ENCODE measurements around the gene RNASET2. TPM values are rescaled to one million over a fixed set of nuclear protein-coding genes. Genes with fewer than 3 reads are reported as not detected.

RNASET2 gene
- total and polyA plus RNA-seq, 2 of the 13 experiments (the other 11 are each of a cell fraction or from before 2014, with no cell fraction given), result 44.6 to 597 TPM

GRCh38 chr6:166998256-166999144 is 42.1 kb upstream of the RNASET2 start (continued):
- TF ChIP-seq ZHX2 (IDR thresholded peaks at IDR 0.05; ENCODE audit: low read depth) (no peak), ZHX2 (CRISPR knock-in tag; IDR thresholded peaks at IDR 0.05; ENCODE audit: borderline replicate concordance) (no peak), ELF3 (CRISPR knock-in tag; IDR thresholded peaks at IDR 0.05) (no peak), ZFP82 (CRISPR knock-in tag; IDR thresholded peaks at IDR 0.05; ENCODE audit: borderline replicate concordance) (0 out of 2 replicates have a peak, but pooled peaks have one; percentile 63), PCBP2 (optimal IDR thresholded peaks at IDR 0.05; ENCODE audit: low read depth, low read length, poor library complexity, severe bottlenecking) (no peak), FOXK1 (CRISPR knock-in tag; IDR thresholded peaks at IDR 0.05; ENCODE audit: borderline replicate concordance, low read depth) (no peak), NR1H2 (CRISPR knock-in tag; IDR thresholded peaks at IDR 0.05; ENCODE audit: borderline replicate concordance, low read depth) (peak; percentile 73; the same call in 1 of the 2 replicates), DR1 (CRISPR knock-in tag; IDR thresholded peaks at IDR 0.05) (no peak; the same call in 1 of the 2 replicates), ZNF12 (CRISPR knock-in tag; IDR thresholded peaks at IDR 0.05) (no peak), CSRNP2 (CRISPR knock-in tag; conservative IDR thresholded peaks at IDR 0.05; ENCODE audit: low read depth) (no peak), ZNF879 (CRISPR knock-in tag; IDR thresholded peaks at IDR 0.05) (no peak; the same call in none of the 2 replicates), PITX1 (CRISPR knock-in tag; IDR thresholded peaks at IDR 0.05) (no peak), ZBTB7A (CRISPR knock-in tag; IDR thresholded peaks at IDR 0.05) (no peak), TCF7 (IDR thresholded peaks at IDR 0.05; ENCODE audit: low read depth) (no peak), ZNF616 (CRISPR knock-in tag; IDR thresholded peaks at IDR 0.05; ENCODE audit: low read depth) (no peak), ZNF224 (CRISPR knock-in tag; IDR thresholded peaks at IDR 0.05) (0 out of 2 replicates have a peak, but pooled peaks have one; percentile 13), RFXAP (CRISPR knock-in tag; IDR thresholded peaks at IDR 0.05; ENCODE audit: borderline replicate concordance) (no peak), ATF5 (CRISPR knock-in tag; IDR thresholded peaks at IDR 0.05; ENCODE audit: low read depth) (no peak), FOXK2 (IDR thresholded peaks at IDR 0.05) (no peak), ZBTB43 (CRISPR knock-in tag; conservative IDR thresholded peaks at IDR 0.05) (no peak)

Data from HepG2 (cell line).